Activated T-cell treated with anti-CD3 and anti-CD28 coated beads, Interleukin-2, amount 50 U/mL, for 72 hours (primary cell): ENCODE measurements around the gene KCNIP1. TPM values are rescaled to one million over a fixed set of nuclear protein-coding genes. Genes with fewer than 3 reads are reported as not detected.
"Not testable (repeated sequence)": the region's sequence is repeated elsewhere in the genome, so short reads cannot be mapped to it uniquely, and the experiment has no call there.

Source experiments
- ATAC-seq, 2 donors: fragments of 150-1000 bp; cut with Tn5 transposase; replicated peaks in 1 of 2; 2 replicates each; pipeline ENCODE4 v1.10.0; 2021; ENCODE audit warnings: moderate library complexity in 2 of 2, mild to moderate bottlenecking in 1 of 2
- DNase-seq, 2 donors: peaks; one replicate each; pipeline ENCODE4 v3.0.0; 2021 to 2022; ENCODE audit warnings: mixed read lengths in 1 of 2
- H3K27ac Mint-ChIP-seq: one replicate; pipeline ENCODE4 v1.8.0; 2022; ENCODE audit warnings: mild to moderate bottlenecking, moderate library complexity, mixed read lengths
- H3K27me3 Mint-ChIP-seq: one replicate; pipeline ENCODE4 v1.8.0; 2022; ENCODE audit warnings: low read depth, mixed read lengths
- H3K36me3 Mint-ChIP-seq, 2 donors: one replicate each; pipeline ENCODE4 v1.8.0; 2022; ENCODE audit warnings: mixed read lengths in 2 of 2, mild to moderate bottlenecking in 1 of 2; ENCODE audit not compliant: insufficient read depth in 2 of 2
- H3K4me1 Mint-ChIP-seq: one replicate; pipeline ENCODE4 v1.8.0; 2022; ENCODE audit warnings: low read depth, mixed read lengths
- H3K4me3 Mint-ChIP-seq, 2 donors: one replicate each; pipeline ENCODE4 v1.8.0; 2022; ENCODE audit warnings: mild to moderate bottlenecking in 2 of 2, mixed read lengths in 2 of 2, moderate library complexity in 2 of 2
- H3K9me3 Mint-ChIP-seq, 2 donors: one replicate each; pipeline ENCODE4 v1.8.0; 2022; ENCODE audit warnings: mixed read lengths in 2 of 2
- total RNA-seq, 2 donors: library from RNA; stranded (reverse); gene quantifications; one replicate each; pipeline ENCODE4 v1.2.3, GENCODE V29; 2022

Gene KCNIP1
- total RNA-seq, 2 donors from 2014 or later: not detected

GRCh38 chr5:170538096-170538465 is 34.3 kb downstream of the KCNIP1 start:
- no peak for DNase-seq
- Mint-ChIP-seq H3K9me3 (no peaks in the 10 kb centered on the region), H3K4me1 (no peaks in the 10 kb centered on the region), H3K27me3 (peaks cover 41% of the 10 kb centered on the region), H3K36me3 (no peaks in the 10 kb centered on the region), H3K27ac (no peak overlapping the region), H3K4me3 (no peak overlapping the region)
- ATAC-seq: no peak

GRCh38 chr5:170538696-170539586 is 35.1 kb downstream of the KCNIP1 start:
- DNase-seq: no peak
- ATAC-seq: no peak
- no peak overlapping the region for H3K4me3 Mint-ChIP-seq
- H3K36me3 Mint-ChIP-seq: no peaks in the 10 kb centered on the region
- H3K9me3 Mint-ChIP-seq: no peaks in the 10 kb centered on the region
- no peaks in the 10 kb centered on the region for H3K4me1 Mint-ChIP-seq
- H3K27me3 Mint-ChIP-seq: peaks cover 36% of the 10 kb centered on the region
- no peak overlapping the region for H3K27ac Mint-ChIP-seq

GRCh38 chr5:170540271-170540670 is 36.5 kb downstream of the KCNIP1 start:
- Mint-ChIP-seq H3K9me3 (peaks cover 2 to 4% of the 10 kb centered on the region in 2 donors), H3K36me3 (peaks cover under 1 to 2% of the 10 kb centered on the region in 2 donors), H3K27ac (no peak overlapping the region), H3K27me3 (peaks cover 31% of the 10 kb centered on the region), H3K4me3 (no peak overlapping the region), H3K4me1 (no peaks in the 10 kb centered on the region)
- no peak for ATAC-seq
- no peak for DNase-seq

GRCh38 chr5:170541146-170541769 is 37.4 kb downstream of the KCNIP1 start:
- H3K27ac Mint-ChIP-seq: no peak overlapping the region
- ATAC-seq (no peak), DNase-seq (no peak)
- H3K4me1 Mint-ChIP-seq: no peaks in the 10 kb centered on the region
- no peak overlapping the region for H3K4me3 Mint-ChIP-seq
- peaks cover 5% of the 10 kb centered on the region in 2 donors for H3K36me3 Mint-ChIP-seq
- peaks cover 6% of the 10 kb centered on the region in 2 donors for H3K9me3 Mint-ChIP-seq
- peaks cover 25% of the 10 kb centered on the region for H3K27me3 Mint-ChIP-seq

GRCh38 chr5:170542691-170543293 is 39.0 kb downstream of the KCNIP1 start:
- Mint-ChIP-seq H3K27me3 (peaks cover 26% of the 10 kb centered on the region), H3K4me3 (no peak overlapping the region), H3K9me3 (peaks cover 6% of the 10 kb centered on the region in 2 donors), H3K36me3 (peaks cover 5% of the 10 kb centered on the region in 2 donors), H3K4me1 (no peaks in the 10 kb centered on the region), H3K27ac (no peak overlapping the region)
- ATAC-seq: no peak
- no peak for DNase-seq

GRCh38 chr5:170545313-170545712 is 41.5 kb downstream of the KCNIP1 start:
- Mint-ChIP-seq H3K9me3 (peaks cover 6% of the 10 kb centered on the region in 2 donors), H3K36me3 (peaks cover 5% of the 10 kb centered on the region in 2 donors), H3K4me1 (no peaks in the 10 kb centered on the region), H3K27ac (no peak overlapping the region), H3K27me3 (peaks cover 12% of the 10 kb centered on the region), H3K4me3 (no peak overlapping the region)
- no peak for DNase-seq
- ATAC-seq: no peak

- Mint-ChIP-seq H3K4me1 (no peaks in the 10 kb centered on the region), H3K27me3 (peaks cover 12% of the 10 kb centered on the region), H3K36me3 (peaks cover 5% of the 10 kb centered on the region in 2 donors), H3K4me3 (no peak overlapping the region), H3K9me3 (peaks cover 6% of the 10 kb centered on the region in 2 donors), H3K27ac (no peak overlapping the region)
- ATAC-seq: no peak
- no peak for DNase-seq
Measured at GRCh38 chr5:170545811-170546210, 42.0 kb downstream of the KCNIP1 start.

- no peaks in the 10 kb centered on the region for H3K4me1 Mint-ChIP-seq
- H3K4me3 Mint-ChIP-seq: no peak overlapping the region
Measured at GRCh38 chr5:170546282-170546681, 42.5 kb downstream of the KCNIP1 start.

GRCh38 chr5:170550382-170550781 is 46.6 kb downstream of the KCNIP1 start:
- H3K4me1 Mint-ChIP-seq, H3K27ac Mint-ChIP-seq, H3K9me3 Mint-ChIP-seq, DNase-seq, H3K4me3 Mint-ChIP-seq, ATAC-seq, H3K36me3 Mint-ChIP-seq: not testable (repeated sequence)
- H3K27me3 Mint-ChIP-seq: peaks cover 12% of the 10 kb centered on the region

More at GRCh38 chr5:170546282-170546681, 42.5 kb downstream of the KCNIP1 start:
- ATAC-seq (no peak), DNase-seq (no peak)
- Mint-ChIP-seq H3K27ac (no peak overlapping the region), H3K9me3 (peaks cover 6% of the 10 kb centered on the region in 2 donors), H3K36me3 (peaks cover 5% of the 10 kb centered on the region in 2 donors), H3K27me3 (peaks cover 12% of the 10 kb centered on the region)

- Mint-ChIP-seq H3K9me3 (no peaks in the 10 kb centered on the region), H3K36me3 (no peaks in the 10 kb centered on the region), H3K27ac (no peak overlapping the region), H3K4me3 (no peak overlapping the region), H3K27me3 (peaks cover 12% of the 10 kb centered on the region), H3K4me1 (no peaks in the 10 kb centered on the region)
- DNase-seq: no peak
- ATAC-seq: no peak
Measured at GRCh38 chr5:170551076-170551475, 47.3 kb downstream of the KCNIP1 start.

GRCh38 chr5:170551622-170552021 is 47.8 kb downstream of the KCNIP1 start:
- Mint-ChIP-seq H3K27ac (no peak overlapping the region), H3K36me3 (no peaks in the 10 kb centered on the region), H3K27me3 (peaks cover 12% of the 10 kb centered on the region), H3K4me3 (no peak overlapping the region), H3K4me1 (no peaks in the 10 kb centered on the region), H3K9me3 (no peaks in the 10 kb centered on the region)
- no peak for DNase-seq
- no peak for ATAC-seq

GRCh38 chr5:170552621-170553115 is 48.8 kb downstream of the KCNIP1 start:
- H3K9me3 Mint-ChIP-seq: no peaks in the 10 kb centered on the region
- no peaks in the 10 kb centered on the region for H3K4me1 Mint-ChIP-seq
- no peak overlapping the region for H3K4me3 Mint-ChIP-seq
- H3K36me3 Mint-ChIP-seq: no peaks in the 10 kb centered on the region
- no peak for DNase-seq
- ATAC-seq: no peak
- H3K27me3 Mint-ChIP-seq: peaks cover 11% of the 10 kb centered on the region
- no peak overlapping the region for H3K27ac Mint-ChIP-seq

GRCh38 chr5:170553218-170553617 is 49.4 kb downstream of the KCNIP1 start:
- no peak overlapping the region for H3K4me3 Mint-ChIP-seq
- no peak for DNase-seq

More at GRCh38 chr5:170553218-170553617, 49.4 kb downstream of the KCNIP1 start:
- Mint-ChIP-seq H3K36me3 (no peaks in the 10 kb centered on the region), H3K9me3 (no peaks in the 10 kb centered on the region), H3K4me1 (no peaks in the 10 kb centered on the region), H3K27ac (no peak overlapping the region), H3K27me3 (peaks cover 9% of the 10 kb centered on the region)
- ATAC-seq: no peak
